Esophagus muscularis mucosa (tissue), 4 donors: ENCODE measurements around the gene SMCO3.
"Not testable (repeated sequence)": the region's sequence is repeated elsewhere in the genome, so short reads cannot be mapped to it uniquely, and the experiment has no call there.

Source experiments
- EP300 ChIP-seq: sonication (generic); formaldehyde crosslinking; IDR thresholded peaks from one replicate; pipeline ENCODE4 v1.6.1; 2017; ENCODE audit warnings: antibody characterized with exemption
- POLR2A ChIP-seq: fragments of 450-650 bp; IDR thresholded peaks from one replicate; pipeline ENCODE4 v1.6.1; 2017; ENCODE audit warnings: antibody characterized with exemption, moderate library complexity, mild to moderate bottlenecking, low read depth
- POLR2AphosphoS5 ChIP-seq, 2 donors: sonication (generic); formaldehyde crosslinking; IDR thresholded peaks; one replicate each; pipeline ENCODE4 v1.6.1; 2017; ENCODE audit warnings: antibody characterized with exemption in 2 of 2
- TF ChIP-seq, protein P1 (sequence below), 3 experiments: fragments of 200-600 bp in 2 of 3; fragments of 450-650 bp in 1 of 3; sonication (generic) in 2 of 3; IDR thresholded peaks; one replicate each; pipeline ENCODE4 v1.5.1; 2017 to 2019; ENCODE audit warnings: antibody characterized with exemption in 3 of 3, mild to moderate bottlenecking in 2 of 3, moderate library complexity in 1 of 3

- not testable (repeated sequence) for TF ChIP-seq POLR2A; EP300; POLR2AphosphoS5 (IDR thresholded peaks at IDR 0.05)
- TF ChIP-seq, protein P1, sequence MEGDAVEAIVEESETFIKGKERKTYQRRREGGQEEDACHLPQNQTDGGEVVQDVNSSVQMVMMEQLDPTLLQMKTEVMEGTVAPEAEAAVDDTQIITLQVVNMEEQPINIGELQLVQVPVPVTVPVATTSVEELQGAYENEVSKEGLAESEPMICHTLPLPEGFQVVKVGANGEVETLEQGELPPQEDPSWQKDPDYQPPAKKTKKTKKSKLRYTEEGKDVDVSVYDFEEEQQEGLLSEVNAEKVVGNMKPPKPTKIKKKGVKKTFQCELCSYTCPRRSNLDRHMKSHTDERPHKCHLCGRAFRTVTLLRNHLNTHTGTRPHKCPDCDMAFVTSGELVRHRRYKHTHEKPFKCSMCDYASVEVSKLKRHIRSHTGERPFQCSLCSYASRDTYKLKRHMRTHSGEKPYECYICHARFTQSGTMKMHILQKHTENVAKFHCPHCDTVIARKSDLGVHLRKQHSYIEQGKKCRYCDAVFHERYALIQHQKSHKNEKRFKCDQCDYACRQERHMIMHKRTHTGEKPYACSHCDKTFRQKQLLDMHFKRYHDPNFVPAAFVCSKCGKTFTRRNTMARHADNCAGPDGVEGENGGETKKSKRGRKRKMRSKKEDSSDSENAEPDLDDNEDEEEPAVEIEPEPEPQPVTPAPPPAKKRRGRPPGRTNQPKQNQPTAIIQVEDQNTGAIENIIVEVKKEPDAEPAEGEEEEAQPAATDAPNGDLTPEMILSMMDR (IDR thresholded peaks at IDR 0.05): not testable (repeated sequence)
Measured at GRCh38 chr12:14766020-14766419, 48.0 kb downstream of the SMCO3 start.
